Measurements from ENCODE around the gene PGM5.

DNA sequence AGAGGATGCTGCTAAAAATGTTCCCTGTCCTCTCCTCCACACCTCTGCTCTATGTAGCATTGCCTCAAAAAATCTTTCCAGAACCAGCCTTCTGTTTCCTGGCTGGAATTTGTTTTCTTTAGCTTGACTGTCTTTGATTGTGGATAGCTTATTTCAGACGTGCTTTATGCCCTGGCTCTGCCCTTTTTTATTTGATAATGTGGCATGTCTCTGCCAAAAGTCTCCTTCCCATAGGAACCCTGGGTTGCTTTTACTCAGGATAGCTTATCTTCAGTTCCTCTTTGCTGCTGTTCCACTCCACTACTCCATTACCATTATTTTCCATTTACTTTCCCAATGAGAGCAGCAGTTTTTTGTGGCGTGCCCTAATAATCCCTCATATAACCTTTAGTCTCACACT lies 185.2 kb downstream of the PGM5 start:
- TF ChIP-seq EZH2 (IDR thresholded peaks at IDR 0.05; ENCODE audit: insufficient read depth, poor library complexity, severe bottlenecking) (no peak), EZH2phosphoT487 (IDR thresholded peaks at IDR 0.05; ENCODE audit: insufficient read depth, low read depth) (no peak)
